ENCODE data around the gene NOG.

GRCh38 chr17:56570199-56570598 is 23.3 kb upstream of the NOG start:
- TF ChIP-seq EZH2 (IDR thresholded peaks at IDR 0.05; ENCODE audit: borderline replicate concordance, low read depth, low read length, severe bottlenecking): no peak
- no peak for TF ChIP-seq POLR2A (IDR thresholded peaks at IDR 0.05; ENCODE audit: low read depth, low read length)
- no peak for TF ChIP-seq CTCF (IDR thresholded peaks at IDR 0.05; ENCODE audit: extremely low read depth in 1 of 2, insufficient read depth in 1 of 2, low read depth in 1 of 2, low read length in 2 of 2)
- TF ChIP-seq, protein P1, sequence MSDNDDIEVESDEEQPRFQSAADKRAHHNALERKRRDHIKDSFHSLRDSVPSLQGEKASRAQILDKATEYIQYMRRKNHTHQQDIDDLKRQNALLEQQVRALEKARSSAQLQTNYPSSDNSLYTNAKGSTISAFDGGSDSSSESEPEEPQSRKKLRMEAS (IDR thresholded peaks at IDR 0.05; ENCODE audit: insufficient read depth, insufficient read length): no peak
- TF ChIP-seq MYC (IDR thresholded peaks at IDR 0.05; ENCODE audit: low read depth, low read length): no peak

Measured in endothelial cell of umbilical vein (primary cell).